ENCODE measurements around the gene HCCS. TPM values are rescaled to one million over a fixed set of nuclear protein-coding genes. Genes with fewer than 3 reads are reported as not detected.

Gene HCCS
- total RNA-seq, 4 donors from 2014 or later, result 10.9 to 17.9 (median 13.5) TPM

DNA sequence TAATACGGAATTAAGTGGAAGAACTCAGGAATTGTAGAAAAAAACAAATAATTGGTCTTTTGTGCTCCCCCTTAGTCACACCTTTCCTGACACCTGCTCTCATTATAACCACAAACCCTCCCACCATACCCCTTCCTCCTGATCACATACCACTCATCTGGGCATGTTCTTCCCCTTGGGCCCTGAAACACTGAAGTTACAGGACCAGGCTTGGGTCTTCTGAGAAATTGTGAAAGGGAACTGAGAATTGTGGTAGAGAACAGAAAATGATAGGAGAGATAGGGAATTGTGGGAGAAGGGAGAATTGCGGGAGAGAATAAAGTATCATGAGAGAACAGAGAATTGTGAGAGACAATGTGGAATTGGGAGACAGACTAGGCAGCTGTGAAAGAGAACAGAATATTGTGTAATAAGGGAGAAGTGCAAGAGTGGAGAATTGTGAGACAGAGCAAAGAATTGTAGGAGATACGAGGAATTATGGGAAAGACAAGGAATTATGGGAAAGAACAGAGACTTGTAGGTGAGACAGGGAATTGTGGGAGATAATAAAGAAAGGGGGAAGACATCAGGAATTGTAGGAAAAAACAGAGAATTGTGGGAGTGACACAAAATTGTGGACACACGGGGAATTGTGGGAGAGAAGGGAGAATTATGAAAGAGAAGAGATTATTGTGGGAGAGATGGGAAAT lies 2.7 kb upstream of the HCCS start:
- Histone ChIP-seq H3K27ac (no peak overlapping the region), H3K27me3 (no peaks in the 10 kb centered on the region), H3K4me1 (peaks cover 0 to 26% (median 9%) of the 10 kb centered on the region in 3 donors), H3K36me3 (no peaks in the 10 kb centered on the region), H3K4me3 (no peak overlapping the region), H3K9me3 (no peaks in the 10 kb centered on the region)
- intact Hi-C loops (cut with DNase I), result no loop called here
- 80 to 87% methylated on average over 4 of the region's 4 CpGs for WGBS, 2 donors
- TF ChIP-seq POLR2A (IDR thresholded peaks at IDR 0.05), result no peak
- TF ChIP-seq, protein P1, sequence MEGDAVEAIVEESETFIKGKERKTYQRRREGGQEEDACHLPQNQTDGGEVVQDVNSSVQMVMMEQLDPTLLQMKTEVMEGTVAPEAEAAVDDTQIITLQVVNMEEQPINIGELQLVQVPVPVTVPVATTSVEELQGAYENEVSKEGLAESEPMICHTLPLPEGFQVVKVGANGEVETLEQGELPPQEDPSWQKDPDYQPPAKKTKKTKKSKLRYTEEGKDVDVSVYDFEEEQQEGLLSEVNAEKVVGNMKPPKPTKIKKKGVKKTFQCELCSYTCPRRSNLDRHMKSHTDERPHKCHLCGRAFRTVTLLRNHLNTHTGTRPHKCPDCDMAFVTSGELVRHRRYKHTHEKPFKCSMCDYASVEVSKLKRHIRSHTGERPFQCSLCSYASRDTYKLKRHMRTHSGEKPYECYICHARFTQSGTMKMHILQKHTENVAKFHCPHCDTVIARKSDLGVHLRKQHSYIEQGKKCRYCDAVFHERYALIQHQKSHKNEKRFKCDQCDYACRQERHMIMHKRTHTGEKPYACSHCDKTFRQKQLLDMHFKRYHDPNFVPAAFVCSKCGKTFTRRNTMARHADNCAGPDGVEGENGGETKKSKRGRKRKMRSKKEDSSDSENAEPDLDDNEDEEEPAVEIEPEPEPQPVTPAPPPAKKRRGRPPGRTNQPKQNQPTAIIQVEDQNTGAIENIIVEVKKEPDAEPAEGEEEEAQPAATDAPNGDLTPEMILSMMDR (IDR thresholded peaks at IDR 0.05), result no peak
- no peak for DNase-seq

DNA sequence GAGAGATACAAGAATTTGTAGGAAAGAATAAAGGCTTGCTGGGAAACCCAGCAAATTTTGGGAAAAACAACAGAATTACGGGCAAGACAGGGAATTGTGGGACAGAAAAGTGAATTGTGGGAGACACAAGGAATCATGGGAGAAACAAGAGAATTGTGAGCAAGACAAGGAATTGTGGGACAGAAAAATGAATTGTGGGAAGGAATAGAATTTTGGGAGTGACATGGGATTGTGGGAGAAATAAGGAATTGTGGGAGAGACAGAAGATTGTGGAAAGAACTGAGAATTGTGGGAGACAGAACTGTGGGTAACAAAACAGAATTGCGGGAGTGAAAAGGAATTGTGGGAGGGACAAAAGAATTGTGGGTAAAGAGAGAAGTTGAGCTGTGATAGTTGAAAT lies 1.2 kb upstream of the HCCS start:
- intact Hi-C loops (cut with DNase I), result no loop called here
- no peaks in the 10 kb centered on the region for H3K27me3 ChIP-seq

DNA sequence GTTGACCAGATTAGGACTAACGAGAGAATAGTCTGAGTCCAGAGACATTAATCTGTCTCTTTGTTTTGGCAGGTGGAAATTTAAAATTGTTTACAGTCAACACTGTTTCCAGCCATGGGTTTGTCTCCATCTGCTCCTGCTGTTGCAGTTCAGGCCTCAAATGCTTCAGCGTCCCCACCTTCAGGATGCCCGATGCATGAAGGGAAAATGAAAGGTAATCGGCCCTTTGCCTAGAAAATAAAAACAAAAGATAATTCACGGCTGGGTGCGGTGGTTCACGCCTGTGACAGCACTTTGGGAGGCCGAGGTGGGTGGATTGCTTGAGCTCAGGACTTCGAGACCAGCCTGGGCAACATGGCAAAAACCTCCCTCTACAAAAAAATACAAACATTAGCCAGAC lies 815 bp downstream of the HCCS start:
- peak overlapping the region; percentile 86 to 95 (median 92) for H3K27ac ChIP-seq
- H3K36me3 ChIP-seq, result peaks cover 0 to 32% (median 4%) of the 10 kb centered on the region in 3 donors
- DNase-seq, result no peak
- peak overlapping the region; percentile 61 to 79 (median 70) for H3K4me3 ChIP-seq
- WGBS, 2 donors, result 20 to 61% methylated on average over 9 of the region's 9 CpGs
- H3K27me3 ChIP-seq, result no peaks in the 10 kb centered on the region
- TF ChIP-seq POLR2A (IDR thresholded peaks at IDR 0.05), result no peak
- TF ChIP-seq, protein P1 (IDR thresholded peaks at IDR 0.05), result no peak
- H3K4me1 ChIP-seq, result peaks cover 0 to 35% (median 9%) of the 10 kb centered on the region in 3 donors
- H3K9me3 ChIP-seq, result no peaks in the 10 kb centered on the region
- intact Hi-C loops (cut with DNase I), result no loop called here

More for the DNA sequence above, 1.2 kb upstream of the HCCS start:
- H3K9me3 ChIP-seq, result no peaks in the 10 kb centered on the region
- 94% methylated on average over 2 of the region's 2 CpGs for WGBS, 2 donors
- H3K4me1 ChIP-seq, result peaks cover 0 to 35% (median 9%) of the 10 kb centered on the region in 3 donors
- no peak overlapping the region for H3K27ac ChIP-seq
- TF ChIP-seq, protein P1 (IDR thresholded peaks at IDR 0.05), result no peak
- TF ChIP-seq POLR2A (IDR thresholded peaks at IDR 0.05), result no peak
- no peak for DNase-seq
- peaks cover 0 to 12% (median 4%) of the 10 kb centered on the region in 3 donors for H3K36me3 ChIP-seq
- H3K4me3 ChIP-seq, result no peak overlapping the region

DNA sequence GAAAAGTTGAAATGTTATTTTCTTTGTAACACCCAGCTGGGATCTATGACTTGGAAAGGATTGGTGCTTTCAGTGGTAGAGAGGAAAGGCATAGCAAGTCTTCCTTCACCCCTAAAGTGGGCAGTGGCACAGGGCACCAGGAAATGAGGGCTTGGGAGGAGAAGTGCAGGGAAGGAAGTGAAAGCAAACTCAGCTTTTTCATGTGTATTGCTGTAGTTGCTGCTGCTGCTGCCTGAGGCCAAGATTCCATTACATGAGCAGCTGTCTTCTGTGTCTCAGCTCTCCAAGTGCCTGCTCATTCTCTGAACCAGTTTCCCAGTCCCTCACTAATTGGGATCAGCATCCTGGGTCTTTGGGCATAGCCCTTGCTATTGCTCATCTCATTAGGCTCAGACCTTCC lies 2.6 kb downstream of the HCCS start:
- TF ChIP-seq, protein P1 (IDR thresholded peaks at IDR 0.05), result no peak
- no peak for TF ChIP-seq POLR2A (IDR thresholded peaks at IDR 0.05)
- intact Hi-C loops (cut with DNase I), result no loop called here
- Histone ChIP-seq H3K27me3 (no peaks in the 10 kb centered on the region), H3K36me3 (peaks cover 0 to 50% (median 4%) of the 10 kb centered on the region in 3 donors), H3K4me1 (peaks cover 0 to 35% (median 9%) of the 10 kb centered on the region in 3 donors), H3K9me3 (no peaks in the 10 kb centered on the region), H3K27ac (peak overlapping the region in 2 of 4 donors; percentile 9 to 39), H3K4me3 (no peak overlapping the region)
- DNase-seq, result no peak

DNA sequence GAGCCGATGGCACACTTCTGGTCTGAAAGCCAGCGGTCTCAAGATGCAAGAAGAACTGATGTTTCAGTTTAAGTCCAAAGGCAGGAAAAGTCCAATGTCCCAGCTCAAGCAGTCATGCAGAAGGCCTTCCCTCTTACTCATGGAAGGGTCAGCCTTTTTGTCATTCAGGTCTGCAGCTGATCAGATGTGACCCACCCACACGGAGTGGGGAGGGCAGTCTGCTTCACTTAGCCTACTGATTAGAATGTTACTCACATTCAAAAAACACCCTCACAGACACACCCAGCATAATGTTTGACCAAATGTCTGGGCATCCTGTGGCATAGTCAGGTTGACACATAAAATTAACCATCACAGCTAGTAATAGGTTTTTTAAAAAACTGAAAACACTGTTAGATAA lies 6.6 kb downstream of the HCCS start:
- TF ChIP-seq POLR2A (IDR thresholded peaks at IDR 0.05), result no peak
- TF ChIP-seq, protein P1 (IDR thresholded peaks at IDR 0.05), result no peak
- no peaks in the 10 kb centered on the region for H3K9me3 ChIP-seq
- 71 to 79% methylated on average over 2 to 3 of the region's 3 CpGs for WGBS, 2 donors
- intact Hi-C loops (cut with DNase I), result no loop called here
- H3K36me3 ChIP-seq, result peaks cover 0 to 90% (median 4%) of the 10 kb centered on the region in 3 donors
- H3K4me3 ChIP-seq, result no peak overlapping the region
- no peak overlapping the region for H3K27ac ChIP-seq
- DNase-seq, result no peak
- no peaks in the 10 kb centered on the region for H3K27me3 ChIP-seq
- peaks cover 0 to 16% (median under 1%) of the 10 kb centered on the region in 3 donors for H3K4me1 ChIP-seq

Measured in esophagus squamous epithelium (tissue), 5 donors.